B cell (primary cell): ENCODE results near the gene PLEKHG3. TPM values are rescaled to one million over a fixed set of nuclear protein-coding genes. Genes with fewer than 3 reads are reported as not detected.

Source experiments
- ATAC-seq: fragments of 200-7000 bp; cut with Tn5 transposase; one replicate; pipeline ENCODE4 v1.10.0; 2021; ENCODE audit warnings: low read depth, mild to moderate bottlenecking, moderate number of reproducible peaks, moderate library complexity
- CTCF ChIA-PET: fragments of 350-600 bp; sonication (Branson Sonifier 250); formaldehyde crosslinking; loops from one replicate; lab custom pipeline; 2021; ENCODE audit warnings: antibody characterized with exemption, inconsistent platforms; lab: Charles Lee
- POLR2A ChIA-PET: fragments of 350-600 bp; sonication (Branson Sonifier 250); formaldehyde crosslinking; loops from one replicate; lab custom pipeline; 2021; ENCODE audit warnings: antibody characterized with exemption; lab: Charles Lee
- DNase-seq: peaks from one replicate; pipeline ENCODE4 v3.0.0; 2013
- H2AFZ ChIP-seq: 2 replicates; pipeline ENCODE4 v1.6.1; 2012; ENCODE audit warnings: mild to moderate bottlenecking, low read depth, low read length; ENCODE audit not compliant: insufficient read depth, poor library complexity, severe bottlenecking
- H3K27ac ChIP-seq, 2 donors: 1 replicate in 1 of 2; 2 replicates in 1 of 2; pipeline ENCODE4 v1.5.1; 2012 to 2013; ENCODE audit warnings: low read length in 2 of 2, mild to moderate bottlenecking in 2 of 2, moderate library complexity in 1 of 2
- H3K27me3 ChIP-seq, 4 experiments: fragments of 200-600 bp in 1 of 4; sonication (generic) in 1 of 4; replicated peaks in 1 of 4; 1 replicate in 2 of 4; 2 replicates in 2 of 4; pipeline versions ENCODE4 v1.6.1 to v1.7.0; 2013 to 2016; ENCODE audit warnings: low read length in 3 of 4, mild to moderate bottlenecking in 2 of 4, mixed read lengths in 1 of 4, moderate library complexity in 1 of 4; ENCODE audit not compliant: insufficient read depth in 4 of 4, control insufficient read depth in 3 of 4; ENCODE audit errors: control extremely low read depth in 1 of 4
- H3K36me3 ChIP-seq, 2 experiments: replicated peaks in 1 of 2; 1 replicate in 1 of 2; 2 replicates in 1 of 2; pipeline versions ENCODE4 v1.6.1 to v1.7.1; 2013; ENCODE audit warnings: low read length in 1 of 2; ENCODE audit not compliant: insufficient read depth in 2 of 2, control insufficient read depth in 1 of 2; ENCODE audit errors: control extremely low read depth in 1 of 2, extremely low read depth in 1 of 2
- H3K4me1 ChIP-seq, 2 donors: fragments of 200-600 bp in 1 of 2; sonication (generic) in 1 of 2; 1 replicate in 1 of 2; 2 replicates in 1 of 2; pipeline versions ENCODE4 v1.5.1 to v1.6.1; 2013 to 2017; ENCODE audit warnings: low read length in 2 of 2; ENCODE audit not compliant: control insufficient read depth in 2 of 2, insufficient read depth in 2 of 2
- H3K4me2 ChIP-seq: replicated peaks from 2 replicates; pipeline ENCODE3; 2012; ENCODE audit warnings: mild to moderate bottlenecking, low read depth, low read length; ENCODE audit not compliant: poor library complexity, severe bottlenecking
- H3K4me3 ChIP-seq, 5 experiments: fragments of 200-600 bp in 1 of 5; sonication (generic) in 1 of 5; 1 replicate in 3 of 5; 2 replicates in 2 of 5; pipeline versions ENCODE4 v1.5.1 to v1.7.0; 2011 to 2016; ENCODE audit warnings: low read length in 4 of 5, mild to moderate bottlenecking in 4 of 5, low read depth in 2 of 5, control low read depth in 1 of 5, moderate library complexity in 1 of 5; ENCODE audit not compliant: insufficient read depth in 1 of 5; ENCODE audit errors: control extremely low read depth in 1 of 5, extremely low read depth in 1 of 5
- H3K79me2 ChIP-seq: fragments of 200-600 bp; sonication (generic); one replicate; pipeline ENCODE4 v1.6.0; 2016; ENCODE audit warnings: low read length; ENCODE audit not compliant: control insufficient read depth, insufficient read depth
- H3K9ac ChIP-seq: fragments of 200-600 bp; sonication (generic); 2 replicates; pipeline ENCODE4 v1.6.1; 2017; ENCODE audit warnings: mild to moderate bottlenecking, low read length, moderate library complexity
- H3K9me3 ChIP-seq, 3 donors: one replicate each; pipeline versions ENCODE4 v1.6.1 to v1.7.1; 2013; ENCODE audit warnings: low read length in 2 of 3; ENCODE audit not compliant: control insufficient read depth in 2 of 3, insufficient read depth in 1 of 3; ENCODE audit errors: control extremely low read depth in 1 of 3
- H4K20me1 ChIP-seq: 2 replicates; pipeline ENCODE4 v1.6.0; 2012; ENCODE audit warnings: mild to moderate bottlenecking, low read length; ENCODE audit not compliant: insufficient read depth, control insufficient read depth, poor library complexity, severe bottlenecking
- H3K27ac Mint-ChIP-seq: one replicate; pipeline ENCODE4 v1.8.0; 2021; ENCODE audit warnings: mixed read lengths
- H3K27me3 Mint-ChIP-seq: one replicate; pipeline ENCODE4 v1.8.0; 2021; ENCODE audit warnings: mixed read lengths
- H3K4me1 Mint-ChIP-seq: one replicate; pipeline ENCODE4 v1.8.0; 2021; ENCODE audit warnings: mixed read lengths
- H3K4me3 Mint-ChIP-seq: one replicate; pipeline ENCODE4 v1.8.0; 2021; ENCODE audit warnings: mixed read lengths
- H3K9me3 Mint-ChIP-seq: one replicate; pipeline ENCODE4 v1.8.0; 2022; ENCODE audit warnings: mixed read lengths; ENCODE audit not compliant: insufficient read depth
- CTCF ChIP-seq: fragments of 200-600 bp; IDR thresholded peaks from one replicate; pipeline ENCODE4 v1.8.0; 2022; ENCODE audit warnings: antibody characterized with exemption, mild to moderate bottlenecking
- EZH2 ChIP-seq: IDR thresholded peaks from 2 replicates; pipeline ENCODE4 v1.6.1; 2012; ENCODE audit warnings: borderline replicate concordance, low read depth, mild to moderate bottlenecking, moderate library complexity, low read length; ENCODE audit not compliant: insufficient read depth, poor library complexity, severe bottlenecking
- WGBS: methylation state at CpG from one replicate; pipeline ENCODE4 v1.1.5; 2013; ENCODE audit warnings: missing lambda C conversion rate; ENCODE audit not compliant: insufficient coverage; 5-methylcytosine and 5-hydroxymethylcytosine counted together
- intact Hi-C: fragments of 100-400 bp; cut with micrococcal nuclease; formaldehyde crosslinking; loops from one replicate; pipeline ENCODE4 v1.10.0; 2022
- polyA plus RNA-seq: library from polyadenylated mRNA; depleted of rRNA; stranded (reverse); fragments of >200 nt; gene quantifications from 2 replicates; pipeline ENCODE4 v1.2.3, GENCODE V29; 2012
- total RNA-seq, 2 donors: library from RNA; stranded (reverse); fragments of 120-200 nt in 1 of 2; gene quantifications; 1 replicate in 1 of 2; 2 replicates in 1 of 2; pipeline versions ENCODE4 v1.2.3 to v1.2.4, GENCODE V29; 2013 to 2022

Gene PLEKHG3
- total and polyA plus RNA-seq, 2 donors (not counting 1 experiment from before 2014, with no cell fraction given) = 0.12 to 0.25 TPM

- DNase-seq (no peak), ATAC-seq (no peak)
- no peaks in the 10 kb centered on the region for H3K27me3 Mint-ChIP-seq
- ChIA-PET CTCF (no interaction called here), POLR2A (no interaction called here)
- H3K9ac ChIP-seq = no peak overlapping the region
- no peaks in the 10 kb centered on the region for H3K36me3 ChIP-seq
- H3K4me1 Mint-ChIP-seq = no peaks in the 10 kb centered on the region
- H3K27ac ChIP-seq = no peak overlapping the region
- no peaks in the 10 kb centered on the region for H3K4me1 ChIP-seq
- H3K27ac Mint-ChIP-seq = no peak overlapping the region
- no peak for TF ChIP-seq EZH2
- TF ChIP-seq CTCF = no peak
- 76% methylated on average over 6 of the region's 12 CpGs for WGBS
- no peak overlapping the region for H3K4me2 ChIP-seq
- no peak overlapping the region for H3K4me3 Mint-ChIP-seq
- H3K79me2 ChIP-seq = no peaks in the 10 kb centered on the region
- H3K4me3 ChIP-seq = no peak overlapping the region
- no peaks in the 10 kb centered on the region for H3K9me3 Mint-ChIP-seq
- H3K27me3 ChIP-seq = no peaks in the 10 kb centered on the region
- no peak overlapping the region for H2AFZ ChIP-seq
- no peaks in the 10 kb centered on the region for H3K9me3 ChIP-seq
- H4K20me1 ChIP-seq = no peaks in the 10 kb centered on the region
- intact Hi-C loops = no loop called here
Observed at GRCh38 chr14:64746298-64747250, 42.4 kb downstream of the PLEKHG3 start.

GRCh38 chr14:64747327-64747726 lies 43.1 kb downstream of the PLEKHG3 start:
- ATAC-seq (no peak), DNase-seq (no peak)
- H3K27me3 ChIP-seq = no peaks in the 10 kb centered on the region
- POLR2A ChIA-PET = no interaction called here
- H3K4me2 ChIP-seq = no peak overlapping the region
- Mint-ChIP-seq H3K9me3 (no peaks in the 10 kb centered on the region), H3K4me3 (no peak overlapping the region), H3K4me1 (no peaks in the 10 kb centered on the region), H3K27ac (no peak overlapping the region), H3K27me3 (no peaks in the 10 kb centered on the region)
- H3K36me3 ChIP-seq = no peaks in the 10 kb centered on the region
- TF ChIP-seq CTCF = no peak
- TF ChIP-seq EZH2 = no peak
- intact Hi-C loops = no loop called here
- H3K9me3 ChIP-seq = no peaks in the 10 kb centered on the region
- H3K79me2 ChIP-seq = no peaks in the 10 kb centered on the region
- H3K27ac ChIP-seq = no peak overlapping the region
- no peak overlapping the region for H2AFZ ChIP-seq
- H4K20me1 ChIP-seq = no peaks in the 10 kb centered on the region
- H3K9ac ChIP-seq = no peak overlapping the region
- H3K4me3 ChIP-seq = no peak overlapping the region
- H3K4me1 ChIP-seq = no peaks in the 10 kb centered on the region
- WGBS = 75% methylated on average over 4 of the region's 5 CpGs
- CTCF ChIA-PET = no interaction called here
